ENCODE results near the gene ERVFRD-1. TPM values are rescaled to one million over a fixed set of nuclear protein-coding genes. Genes with fewer than 3 reads are reported as not detected.

Gene ERVFRD-1
- total and polyA plus RNA-seq, 2 of the 13 experiments (the other 11 are each of a cell fraction or from before 2014, with no cell fraction given), result not detected

- FAIRE-seq (no peak), DNase-seq (ENCODE audit: low spot score) (no peak), ATAC-seq (no peak)
- in situ Hi-C loops (cut with HindIII; ENCODE audit: extremely low pct_ligation_motif_present, low pct_unique_long_range_greater_than_20kb), result no loop called here
- no TSS peak for BruUV-seq (replicated peaks)
- H3K27ac ChIP-seq (ENCODE audit: extremely low read length, insufficient read depth, low read length), result no peak overlapping the region
- H2AFZ ChIP-seq (ENCODE audit: low read length), result no peak overlapping the region
- H3K9me3 ChIP-seq (ENCODE audit: low read length), result no peaks in the 10 kb centered on the region
- intact Hi-C loops (cut with micrococcal nuclease; ENCODE audit: unreplicated experiment), result loop anchor here (5.0 kb wide), 1 partner anchor 53 kb away; no protein-coding TSS in a partner anchor
- no peak for TF ChIP-seq DNMT1 (CRISPR knock-in tag; IDR thresholded peaks at IDR 0.05)
- TF ChIP-seq HMGA1 (CRISPR knock-in tag; conservative IDR thresholded peaks at IDR 0.05), result no peak
- TF ChIP-seq SP2 (CRISPR knock-in tag; IDR thresholded peaks at IDR 0.05), result no peak
- no peak for TF ChIP-seq ZNF691 (CRISPR knock-in tag; IDR thresholded peaks at IDR 0.05; ENCODE audit: borderline replicate concordance, low read depth)
- TF ChIP-seq TFDP1 (CRISPR knock-in tag; IDR thresholded peaks at IDR 0.05; ENCODE audit: borderline replicate concordance), result no peak
- TF ChIP-seq, protein P1, sequence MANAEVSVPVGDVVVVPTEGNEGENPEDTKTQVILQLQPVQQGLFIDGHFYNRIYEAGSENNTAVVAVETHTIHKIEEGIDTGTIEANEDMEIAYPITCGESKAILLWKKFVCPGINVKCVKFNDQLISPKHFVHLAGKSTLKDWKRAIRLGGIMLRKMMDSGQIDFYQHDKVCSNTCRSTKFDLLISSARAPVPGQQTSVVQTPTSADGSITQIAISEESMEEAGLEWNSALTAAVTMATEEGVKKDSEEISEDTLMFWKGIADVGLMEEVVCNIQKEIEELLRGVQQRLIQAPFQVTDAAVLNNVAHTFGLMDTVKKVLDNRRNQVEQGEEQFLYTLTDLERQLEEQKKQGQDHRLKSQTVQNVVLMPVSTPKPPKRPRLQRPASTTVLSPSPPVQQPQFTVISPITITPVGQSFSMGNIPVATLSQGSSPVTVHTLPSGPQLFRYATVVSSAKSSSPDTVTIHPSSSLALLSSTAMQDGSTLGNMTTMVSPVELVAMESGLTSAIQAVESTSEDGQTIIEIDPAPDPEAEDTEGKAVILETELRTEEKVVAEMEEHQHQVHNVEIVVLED (CRISPR knock-in tag; IDR thresholded peaks at IDR 0.05; ENCODE audit: borderline replicate concordance), result no peak
- TF ChIP-seq ZFP36L1 (CRISPR knock-in tag; IDR thresholded peaks at IDR 0.05), result no peak
- TF ChIP-seq HNF4G (IDR thresholded peaks at IDR 0.05; ENCODE audit: borderline replicate concordance, low read depth, low read length), result no peak
- no peak for TF ChIP-seq HNF4G (CRISPR knock-in tag; IDR thresholded peaks at IDR 0.05; ENCODE audit: borderline replicate concordance, low read depth)
- no peak for TF ChIP-seq MTF2 (CRISPR knock-in tag; IDR thresholded peaks at IDR 0.05; ENCODE audit: borderline replicate concordance)
- TF ChIP-seq ZNF451 (CRISPR knock-in tag; IDR thresholded peaks at IDR 0.05), result no peak
- TF ChIP-seq ZNF383 (CRISPR knock-in tag; IDR thresholded peaks at IDR 0.05; ENCODE audit: borderline replicate concordance), result no peak
- TF ChIP-seq ZNF468 (CRISPR knock-in tag; IDR thresholded peaks at IDR 0.05), result no peak
- TF ChIP-seq ZNF589 (CRISPR knock-in tag; conservative IDR thresholded peaks at IDR 0.05), result no peak
- TF ChIP-seq CREB1 (IDR thresholded peaks at IDR 0.05), result no peak
- TF ChIP-seq CREB1 (CRISPR knock-in tag; IDR thresholded peaks at IDR 0.05), result no peak
- TF ChIP-seq CCAR2 (optimal IDR thresholded peaks at IDR 0.05; ENCODE audit: low read depth, low read length), result no peak
- no peak for TF ChIP-seq ZNF547 (CRISPR knock-in tag; IDR thresholded peaks at IDR 0.05)
- TF ChIP-seq ARHGAP35 (CRISPR knock-in tag; IDR thresholded peaks at IDR 0.05; ENCODE audit: borderline replicate concordance), result no peak
- 60% methylated on average over 1 of the region's 1 CpG for WGBS (ENCODE audit: low lambda C conversion rate)
- H3K4me3 ChIP-seq (replicated peaks in 1 of 3; ENCODE audit: insufficient read depth in 1 of 3, low read depth in 2 of 3, low read length in 3 of 3), result no peak overlapping the region
- H3K79me2 ChIP-seq (ENCODE audit: insufficient read depth, low read length), result peaks cover 6% of the 10 kb centered on the region
- H4K20me1 ChIP-seq (ENCODE audit: insufficient read depth, low read length), result no peaks in the 10 kb centered on the region
- peaks cover 19% of the 10 kb centered on the region for H3K4me1 ChIP-seq (ENCODE audit: insufficient read depth, low read length)
- CTCF ChIA-PET (ENCODE audit: low intra/inter-chr PET ratio, low total read pairs), result no interaction called here
- POLR2A ChIA-PET, result interaction anchor here (1.7 kb wide), 1 partner anchor 135 kb away, joined by 3 read pairs; no protein-coding TSS in a partner anchor
- no peak overlapping the region for H3K9ac ChIP-seq (ENCODE audit: insufficient read depth, low read depth, low read length)
- no peaks in the 10 kb centered on the region for H3K36me3 ChIP-seq (replicated peaks in 1 of 2; ENCODE audit: control insufficient read depth in 1 of 2, insufficient read depth in 2 of 2, low read length in 2 of 2)
- H3K4me2 ChIP-seq (ENCODE audit: low read depth, low read length), result no peak overlapping the region
- H3K27me3 ChIP-seq (ENCODE audit: control insufficient read depth in 1 of 2, insufficient read depth in 2 of 2, low read length in 2 of 2), result no peaks in the 10 kb centered on the region; a peak in 1 of 5 replicates
Observed at GRCh38 chr6:11089695-11090094, 21.8 kb downstream of the ERVFRD-1 start.

Measured in HepG2 (cell line).